Activated CD4-positive, alpha-beta T cell treated with anti-CD3 and anti-CD28 coated beads, Interleukin-2, amount 50 U/mL, for 4 hours (primary cell): ENCODE results near the gene DUSP28.
"Not testable (repeated sequence)": the region's sequence is repeated elsewhere in the genome, so short reads cannot be mapped to it uniquely, and the experiment has no call there.

Experiments
- DNase-seq, 2 experiments: peaks; one replicate each; pipeline ENCODE4 v3.0.0-alpha.2; 2020

The DUSP28 gene

GRCh38 chr2:240561325-240561971, 1.3 kb downstream of the DUSP28 start:
- DNase-seq, result no peak

- not testable (repeated sequence) for DNase-seq
Measured at GRCh38 chr2:240563231-240563630, 3.1 kb downstream of the DUSP28 start.

GRCh38 chr2:240563951-240564560, 3.9 kb downstream of the DUSP28 start:
- DNase-seq, result no peak

GRCh38 chr2:240564561-240565332, 4.6 kb downstream of the DUSP28 start:
- DNase-seq, result no peak

GRCh38 chr2:240565333-240566202, 5.4 kb downstream of the DUSP28 start:
- peak; percentile 86 to 87 for DNase-seq

GRCh38 chr2:240566203-240567136, 6.3 kb downstream of the DUSP28 start:
- DNase-seq, result peak; percentile 92 to 93

- no peak for DNase-seq
Measured at GRCh38 chr2:240567137-240567871, 7.1 kb downstream of the DUSP28 start.

GRCh38 chr2:240567872-240568677, 7.9 kb downstream of the DUSP28 start, which contains the start of gene RNPEPL1:
Gene RNPEPL1, plus strand, starts transcription at chr2:240568484. Its CDS starts 103 bp downstream, at chr2:240568587.
- DNase-seq, result peak; percentile 31 to 41

- peak; percentile 39 to 43 for DNase-seq
Measured at GRCh38 chr2:240568678-240569522, 8.7 kb downstream of the DUSP28 start.

GRCh38 chr2:240569523-240569997, 9.4 kb downstream of the DUSP28 start:
- DNase-seq, result no peak

GRCh38 chr2:240569998-240570530, 9.9 kb downstream of the DUSP28 start:
- no peak for DNase-seq

- DNase-seq, result no peak
Measured at GRCh38 chr2:240570531-240571313, 10.6 kb downstream of the DUSP28 start.

- DNase-seq, result no peak
Measured at GRCh38 chr2:240571314-240571973, 11.3 kb downstream of the DUSP28 start.

GRCh38 chr2:240572141-240573031, 12.2 kb downstream of the DUSP28 start:
- DNase-seq, result no peak

GRCh38 chr2:240573071-240573515, 12.9 kb downstream of the DUSP28 start:
- DNase-seq, result no peak
